Head of caudate nucleus (tissue), 42 donors: ENCODE data around the gene ACTRT2.

Experiments used
- DNase-seq, 42 donors: peaks; one replicate each; pipeline versions ENCODE4 v3.0.0 to v3.0.0-alpha.2; 2020 to 2021; ENCODE audit warnings: mixed read lengths in 7 of 42
- intact Hi-C: fragments of 100-400 bp; cut with DNase I; formaldehyde crosslinking; loops from one replicate; pipeline ENCODE4 v1.15.0; 2022

Gene ACTRT2

GRCh38 chr1:3069491-3070308 lies 48.4 kb downstream of the ACTRT2 start:
- DNase-seq = peak in 24 of 42 donors; percentile 22 to 73 (median 44)
- intact Hi-C loops = no loop called here

GRCh38 chr1:3070309-3070643 lies 49.0 kb downstream of the ACTRT2 start:
- peak in 1 of 42 donors; percentile 1 for DNase-seq
- intact Hi-C loops = no loop called here

- peak in 4 of 42 donors; percentile 2 to 16 (median 5) for DNase-seq
- intact Hi-C loops = no loop called here
These were observed 49.6 kb downstream of the ACTRT2 start for GRCh38 chr1:3070644-3071564.

GRCh38 chr1:3071565-3072390 lies 50.5 kb downstream of the ACTRT2 start:
- DNase-seq = no peak
- intact Hi-C loops = no loop called here
